HepG2 (cell line): Measurements from ENCODE around the gene LIMS2. TPM values are rescaled to one million over a fixed set of nuclear protein-coding genes. Genes with fewer than 3 reads are reported as not detected.

Source experiments
- CBFB ChIP-seq: sonication (generic); formaldehyde crosslinking; IDR thresholded peaks from 2 replicates; pipeline ENCODE4 v1.4.0; 2020; ENCODE audit warnings: missing genetic modification reagents
- CHD4 ChIP-seq: fragments of 200-600 bp; sonication (generic); IDR thresholded peaks from 2 replicates; pipeline ENCODE4 v1.7.0; 2017; ENCODE audit warnings: mild to moderate bottlenecking, low read length, borderline replicate concordance
- DMAP1 ChIP-seq: IDR thresholded peaks from 2 replicates; pipeline ENCODE4 v1.6.1; 2016
- FOXA1 ChIP-seq, 2 experiments: fragments of 450-650 bp in 1 of 2; sonication (generic) in 1 of 2; formaldehyde crosslinking in 1 of 2; IDR thresholded peaks; 2 replicates each; pipeline versions ENCODE4 v1.4.0 to v1.6.1; 2016 to 2020; ENCODE audit warnings: missing genetic modification reagents in 1 of 2
- FOXK1 ChIP-seq: sonication (generic); formaldehyde crosslinking; IDR thresholded peaks from 2 replicates; pipeline ENCODE4 v1.4.0; 2020; ENCODE audit warnings: low read depth, missing genetic modification reagents, borderline replicate concordance
- IKZF1 ChIP-seq: fragments of 450-650 bp; IDR thresholded peaks from 2 replicates; pipeline ENCODE4 v1.7.1; 2016
- NBN ChIP-seq: fragments of 450-650 bp; conservative IDR thresholded peaks from 2 replicates; pipeline ENCODE4 v1.6.1; 2017
- POLR2AphosphoS5 ChIP-seq: IDR thresholded peaks from 2 replicates; pipeline ENCODE4 v1.6.1; 2012; ENCODE audit warnings: low read depth, low read length
- PRPF4 ChIP-seq: fragments of 200-400 bp; formaldehyde crosslinking; IDR thresholded peaks from 2 replicates; pipeline ENCODE4 v1.6.1; 2016; ENCODE audit warnings: low read length, low read depth; ENCODE audit not compliant: poor library complexity, severe bottlenecking
- RBM22 ChIP-seq: fragments of 200-400 bp; formaldehyde crosslinking; optimal IDR thresholded peaks from 2 replicates; pipeline ENCODE3; 2017; ENCODE audit warnings: mild to moderate bottlenecking, low read length, moderate library complexity
- REXO4 ChIP-seq: sonication (generic); formaldehyde crosslinking; IDR thresholded peaks from 2 replicates; pipeline ENCODE4 v1.8.0; 2022; ENCODE audit warnings: missing genetic modification reagents, mild to moderate bottlenecking, borderline replicate concordance
- TP53 ChIP-seq: sonication (generic); formaldehyde crosslinking; conservative IDR thresholded peaks from 2 replicates; pipeline ENCODE4 v1.4.0; 2020; ENCODE audit warnings: missing genetic modification reagents
- ZBTB38 ChIP-seq: sonication (generic); formaldehyde crosslinking; IDR thresholded peaks from 2 replicates; pipeline ENCODE4 v1.5.1; 2020; ENCODE audit warnings: mild to moderate bottlenecking, missing genetic modification reagents
- ZKSCAN8 ChIP-seq: IDR thresholded peaks from 2 replicates; pipeline ENCODE4 v1.6.1; 2016; ENCODE audit warnings: borderline replicate concordance, missing genetic modification reagents, missing compliant biosample characterization
- ZNF160 ChIP-seq: sonication (generic); formaldehyde crosslinking; IDR thresholded peaks from 2 replicates; pipeline ENCODE4 v1.8.0; 2022; ENCODE audit warnings: mild to moderate bottlenecking, inconsistent platforms, missing genetic modification reagents
- ZNF331 ChIP-seq: sonication (generic); formaldehyde crosslinking; IDR thresholded peaks from 2 replicates; pipeline ENCODE4 v1.4.0; 2020; ENCODE audit warnings: missing genetic modification reagents
- ZNF367 ChIP-seq: sonication (generic); formaldehyde crosslinking; IDR thresholded peaks from 2 replicates; pipeline ENCODE4 v1.4.0; 2020; ENCODE audit warnings: missing genetic modification reagents, borderline replicate concordance
- ZNF460 ChIP-seq: sonication (generic); formaldehyde crosslinking; IDR thresholded peaks from 2 replicates; pipeline ENCODE4 v1.5.1; 2020; ENCODE audit warnings: missing genetic modification reagents, mild to moderate bottlenecking, borderline replicate concordance
- ZNF619 ChIP-seq: sonication (generic); formaldehyde crosslinking; IDR thresholded peaks from 2 replicates; pipeline ENCODE4 v1.4.0; 2020; ENCODE audit warnings: mild to moderate bottlenecking, missing genetic modification reagents
- ZNF775 ChIP-seq: sonication (generic); formaldehyde crosslinking; IDR thresholded peaks from 2 replicates; pipeline ENCODE4 v1.4.0; 2020; ENCODE audit warnings: missing genetic modification reagents, mild to moderate bottlenecking, moderate library complexity, borderline replicate concordance
- ZSCAN22 ChIP-seq: sonication (generic); formaldehyde crosslinking; IDR thresholded peaks from 2 replicates; pipeline ENCODE4 v1.4.0; 2020; ENCODE audit warnings: mild to moderate bottlenecking, missing genetic modification reagents
- polyA plus RNA-seq, 8 experiments: library from polyadenylated mRNA; depleted of rRNA in 3 of 8; stranded (reverse) in 7 of 8; unstranded in 1 of 8; fragments of >200 nt; fragmentation: Illumina TruSeq in 4 of 8; extraction: Trizol in 4 of 8; gene quantifications; 2 replicates each; pipeline versions ENCODE4 v1.2.1 to v1.2.3, GENCODE V29; 2011 to 2016; ENCODE audit warnings: low read depth in 4 of 8, missing spikeins in 1 of 8, mixed read lengths in 1 of 8; ENCODE audit not compliant: insufficient read depth in 1 of 8
- total RNA-seq, 5 experiments: library from RNA; depleted of rRNA; stranded (reverse); fragments of >200 nt; fragmentation: Illumina TruSeq; extraction: Trizol; gene quantifications; 2 replicates each; pipeline ENCODE4 v1.2.3, GENCODE V29; 2016; ENCODE audit warnings: low read depth in 1 of 5
- TF ChIP-seq, protein P1 (sequence below): sonication (generic); formaldehyde crosslinking; IDR thresholded peaks from 2 replicates; pipeline ENCODE4 v1.4.0; 2020; ENCODE audit warnings: missing genetic modification reagents
- TF ChIP-seq, protein P2 (sequence below): sonication (generic); formaldehyde crosslinking; IDR thresholded peaks from 2 replicates; pipeline ENCODE4 v1.5.0; 2020; ENCODE audit warnings: missing genetic modification reagents
- TF ChIP-seq, protein P3 (sequence below): fragments of 450-650 bp; IDR thresholded peaks from 2 replicates; pipeline ENCODE4 v1.6.1; 2017

LIMS2 gene
- total and polyA plus RNA-seq, 2 of the 13 experiments (the other 11 are each of a cell fraction or from before 2014, with no cell fraction given) = 1.0 to 1.9 TPM

DNA sequence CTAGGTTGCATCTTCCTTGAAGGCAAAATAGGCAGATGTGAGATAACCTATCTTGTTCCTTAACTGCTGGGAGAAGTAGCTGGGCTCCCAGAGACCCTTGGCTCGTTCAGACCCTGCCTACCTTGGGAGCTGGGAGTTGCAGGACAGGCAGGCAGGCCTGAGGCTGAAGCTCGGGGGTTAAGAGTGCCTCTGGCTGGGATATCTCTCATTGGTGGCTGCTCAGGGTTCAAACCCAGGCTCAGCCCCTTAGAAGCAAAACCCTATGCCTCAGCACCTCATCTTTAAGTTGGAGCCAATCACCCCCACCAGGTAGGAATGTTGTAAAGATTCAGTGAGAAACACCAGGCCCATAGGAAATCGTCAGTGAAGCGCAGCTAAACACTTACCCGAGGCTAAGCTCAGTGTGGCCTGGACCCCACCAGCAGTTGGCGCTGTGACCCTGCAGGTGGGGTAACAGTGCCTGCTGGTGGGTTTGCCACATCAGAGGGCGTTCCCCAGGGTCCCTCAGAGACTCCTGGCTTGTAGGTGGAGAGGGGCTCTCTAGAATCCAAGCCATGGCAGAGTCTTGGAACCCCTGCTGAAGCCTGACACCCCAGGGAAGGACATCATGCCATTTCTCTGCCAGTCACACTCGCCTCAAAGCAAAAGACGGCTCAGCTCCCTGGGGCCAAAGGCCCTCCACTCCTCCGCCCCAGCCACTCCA is 84.0 kb downstream of the LIMS2 start (continued):
- TF ChIP-seq, protein P1, sequence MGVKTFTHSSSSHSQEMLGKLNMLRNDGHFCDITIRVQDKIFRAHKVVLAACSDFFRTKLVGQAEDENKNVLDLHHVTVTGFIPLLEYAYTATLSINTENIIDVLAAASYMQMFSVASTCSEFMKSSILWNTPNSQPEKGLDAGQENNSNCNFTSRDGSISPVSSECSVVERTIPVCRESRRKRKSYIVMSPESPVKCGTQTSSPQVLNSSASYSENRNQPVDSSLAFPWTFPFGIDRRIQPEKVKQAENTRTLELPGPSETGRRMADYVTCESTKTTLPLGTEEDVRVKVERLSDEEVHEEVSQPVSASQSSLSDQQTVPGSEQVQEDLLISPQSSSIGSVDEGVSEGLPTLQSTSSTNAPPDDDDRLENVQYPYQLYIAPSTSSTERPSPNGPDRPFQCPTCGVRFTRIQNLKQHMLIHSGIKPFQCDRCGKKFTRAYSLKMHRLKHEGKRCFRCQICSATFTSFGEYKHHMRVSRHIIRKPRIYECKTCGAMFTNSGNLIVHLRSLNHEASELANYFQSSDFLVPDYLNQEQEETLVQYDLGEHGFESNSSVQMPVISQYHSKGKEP (CRISPR knock-in tag) = no peak
- TF ChIP-seq, protein P2, sequence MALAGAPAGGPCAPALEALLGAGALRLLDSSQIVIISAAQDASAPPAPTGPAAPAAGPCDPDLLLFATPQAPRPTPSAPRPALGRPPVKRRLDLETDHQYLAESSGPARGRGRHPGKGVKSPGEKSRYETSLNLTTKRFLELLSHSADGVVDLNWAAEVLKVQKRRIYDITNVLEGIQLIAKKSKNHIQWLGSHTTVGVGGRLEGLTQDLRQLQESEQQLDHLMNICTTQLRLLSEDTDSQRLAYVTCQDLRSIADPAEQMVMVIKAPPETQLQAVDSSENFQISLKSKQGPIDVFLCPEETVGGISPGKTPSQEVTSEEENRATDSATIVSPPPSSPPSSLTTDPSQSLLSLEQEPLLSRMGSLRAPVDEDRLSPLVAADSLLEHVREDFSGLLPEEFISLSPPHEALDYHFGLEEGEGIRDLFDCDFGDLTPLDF (CRISPR knock-in tag) = no peak
- TF ChIP-seq ZBTB38 (CRISPR knock-in tag) (peak; percentile 33; the same call in 1 of the 2 replicates), ZSCAN22 (CRISPR knock-in tag) (no peak), REXO4 (CRISPR knock-in tag) (no peak), CBFB (CRISPR knock-in tag) (peak; percentile 53; the same call in 1 of the 2 replicates), TP53 (CRISPR knock-in tag) (0 out of 2 replicates have a peak, but pooled peaks have one; percentile 26), NBN (no peak), ZNF619 (CRISPR knock-in tag) (0 out of 2 replicates have a peak, but pooled peaks have one; percentile 46), ZNF331 (CRISPR knock-in tag) (peak; percentile 79), PRPF4 (no peak), FOXA1 (IDR thresholded peaks at IDR 0.05) (no peak), FOXA1 (CRISPR knock-in tag; IDR thresholded peaks at IDR 0.05) (no peak), ZNF160 (no peak), ZNF460 (CRISPR knock-in tag) (no peak), POLR2AphosphoS5 (no peak), ZNF367 (CRISPR knock-in tag) (no peak), FOXK1 (CRISPR knock-in tag) (no peak), CHD4 (no peak), ZNF775 (no peak), IKZF1 (no peak), ZKSCAN8 (CRISPR knock-in tag) (no peak), DMAP1 (CRISPR knock-in tag) (no peak), RBM22 (no peak)
- TF ChIP-seq, protein P3, sequence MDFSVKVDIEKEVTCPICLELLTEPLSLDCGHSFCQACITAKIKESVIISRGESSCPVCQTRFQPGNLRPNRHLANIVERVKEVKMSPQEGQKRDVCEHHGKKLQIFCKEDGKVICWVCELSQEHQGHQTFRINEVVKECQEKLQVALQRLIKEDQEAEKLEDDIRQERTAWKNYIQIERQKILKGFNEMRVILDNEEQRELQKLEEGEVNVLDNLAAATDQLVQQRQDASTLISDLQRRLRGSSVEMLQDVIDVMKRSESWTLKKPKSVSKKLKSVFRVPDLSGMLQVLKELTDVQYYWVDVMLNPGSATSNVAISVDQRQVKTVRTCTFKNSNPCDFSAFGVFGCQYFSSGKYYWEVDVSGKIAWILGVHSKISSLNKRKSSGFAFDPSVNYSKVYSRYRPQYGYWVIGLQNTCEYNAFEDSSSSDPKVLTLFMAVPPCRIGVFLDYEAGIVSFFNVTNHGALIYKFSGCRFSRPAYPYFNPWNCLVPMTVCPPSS = no peak
